ENCODE data around the gene GNA15. TPM values are rescaled to one million over a fixed set of nuclear protein-coding genes. Genes with fewer than 3 reads are reported as not detected.

GNA15 gene
- 0.07 and 0.33 TPM in 2 replicates for total RNA-seq

GRCh38 chr19:3135961-3136683, at the start of gene GNA15:
TSS of gene GNA15 (plus strand) at chr19:3136033. CDS start at chr19:3136451, 418 bp downstream.

GRCh38 chr19:3178377-3178972, 42.6 kb downstream of the GNA15 start, which contains the start of gene S1PR4:
TSS of gene S1PR4 (plus strand) at chr19:3178769. CDS start at chr19:3178793, 24 bp downstream.

GRCh38 chr19:3185461-3186159, 49.8 kb downstream of the GNA15 start, which contains the start of gene NCLN:
TSS of gene NCLN (plus strand) at chr19:3185930. CDS start at chr19:3186031, 101 bp downstream.

Other genes starting within 250 kb of the GNA15 start
- 2.9 and 3.3 TPM in 2 replicates for gene ZNF57, start 235.1 kb upstream of the GNA15 start, total RNA-seq
- gene ZNF77, start 191.1 kb upstream of the GNA15 start, total RNA-seq = 2.5 and 3.3 TPM in 2 replicates
- 1.2 and 2.7 TPM in 2 replicates for gene TLE6, start 158.5 kb upstream of the GNA15 start, total RNA-seq
- gene TLE2, start 106.8 kb upstream of the GNA15 start, total RNA-seq = 14.1 and 17.6 TPM in 2 replicates
- 157 and 220 TPM in 2 replicates for gene TLE5, start 73.5 kb upstream of the GNA15 start, total RNA-seq
- gene GNA11, start 41.7 kb upstream of the GNA15 start, total RNA-seq = 69.9 and 76.5 TPM in 2 replicates
- gene S1PR4, start 42.7 kb downstream of the GNA15 start, total RNA-seq = not detected in 2 replicates
- gene NCLN, start 49.9 kb downstream of the GNA15 start, total RNA-seq = 52.9 and 86.1 TPM in 2 replicates
- 0.10 TPM in 1 of 2 replicates, not detected in the other for gene CELF5, start 88.6 kb downstream of the GNA15 start, total RNA-seq
- 91.9 and 101 TPM in 2 replicates for gene NFIC, start 230.6 kb downstream of the GNA15 start, total RNA-seq